SU-DHL-6 (cell line): Measurements from ENCODE around the gene NUP62CL.

Experiments used
- H2AFZ ChIP-seq: fragments of 200-600 bp; sonication (generic); 2 replicates; pipeline ENCODE4 v1.6.1; 2014; ENCODE audit warnings: low read depth, mild to moderate bottlenecking, moderate library complexity, mixed read lengths, antibody characterized with exemption, low read length; ENCODE audit not compliant: severe bottlenecking
- H3F3A ChIP-seq: fragments of 200-600 bp; shearing (Covaris generic); 2 replicates; pipeline ENCODE4 v1.6.0; 2016; ENCODE audit warnings: antibody characterized with exemption, mild to moderate bottlenecking; ENCODE audit not compliant: insufficient read depth
- H3K27ac ChIP-seq: fragments of 200-600 bp; sonication (generic); 2 replicates; pipeline ENCODE4 v1.5.1; 2016; ENCODE audit warnings: low read depth, mild to moderate bottlenecking, low read length, moderate library complexity, mixed read lengths
- H3K27me3 ChIP-seq: fragments of 200-600 bp; sonication (generic), shearing (Covaris generic); 2 replicates; pipeline ENCODE4 v1.6.0; 2014; ENCODE audit warnings: mild to moderate bottlenecking, low read length
- H3K36me3 ChIP-seq: fragments of 200-600 bp; sonication (generic); 2 replicates; pipeline ENCODE4 v1.6.1; 2014; ENCODE audit warnings: mild to moderate bottlenecking, low read length, mixed read lengths
- H3K4me2 ChIP-seq: fragments of 300-600, 200-600 bp; shearing (Covaris generic), sonication (generic); 2 replicates; pipeline ENCODE4 v1.6.0; 2014; ENCODE audit warnings: low read length, low read depth, mild to moderate bottlenecking; ENCODE audit not compliant: poor library complexity, severe bottlenecking
- H3K4me3 ChIP-seq: fragments of 200-600 bp; sonication (generic); 2 replicates; pipeline ENCODE4 v1.5.1; 2014; ENCODE audit warnings: antibody characterized with exemption, low read length, mild to moderate bottlenecking, mixed read lengths; ENCODE audit not compliant: insufficient read depth, poor library complexity, severe bottlenecking
- H3K79me2 ChIP-seq: fragments of 200-600 bp; sonication (generic); 2 replicates; pipeline ENCODE4 v1.6.1; 2014; ENCODE audit warnings: mild to moderate bottlenecking, low read length, moderate library complexity; ENCODE audit not compliant: insufficient read depth
- H3K9ac ChIP-seq: fragments of 200-600 bp; sonication (generic); 2 replicates; pipeline ENCODE4 v1.7.0; 2014; ENCODE audit warnings: mild to moderate bottlenecking, low read length
- H3K9me2 ChIP-seq: fragments of 200-600 bp; sonication (generic); replicated peaks from 2 replicates; pipeline ENCODE4 v1.6.1; 2014; ENCODE audit warnings: low read length; ENCODE audit not compliant: insufficient read depth
- H3K9me3 ChIP-seq: fragments of 200-600 bp; sonication (generic); 2 replicates; pipeline ENCODE4 v1.6.1; 2014; ENCODE audit warnings: low read length, mixed read lengths; ENCODE audit not compliant: insufficient read depth
- H4K20me1 ChIP-seq: fragments of 200-600 bp; sonication (generic); 2 replicates; pipeline ENCODE4 v1.6.1; 2014; ENCODE audit warnings: low read depth, mild to moderate bottlenecking, antibody characterized with exemption, low read length, moderate library complexity, mixed read lengths
- CTCF ChIP-seq: fragments of 200-600 bp; sonication (generic); IDR thresholded peaks from one replicate; pipeline ENCODE4 v1.5.1; 2017; ENCODE audit warnings: antibody characterized with exemption, mild to moderate bottlenecking, low read length, moderate library complexity; ENCODE audit not compliant: insufficient read depth, poor library complexity, severe bottlenecking
- EZH2phosphoT487 ChIP-seq: fragments of 200-600 bp; sonication (generic), shearing (Covaris generic); conservative IDR thresholded peaks from 2 replicates; pipeline ENCODE4 v1.6.1; 2018; ENCODE audit warnings: mild to moderate bottlenecking, antibody characterized with exemption, low read length, moderate library complexity, mixed read lengths

NUP62CL gene

GRCh38 chrX:107154787-107155620 lies 51.2 kb downstream of the NUP62CL start:
- no peak overlapping the region for H3K9ac ChIP-seq
- no peaks in the 10 kb centered on the region for H3K9me3 ChIP-seq
- no peaks in the 10 kb centered on the region for H3K9me2 ChIP-seq
- TF ChIP-seq CTCF = no peak
- TF ChIP-seq EZH2phosphoT487 = no peak
- H2AFZ ChIP-seq = no peak overlapping the region
- H3F3A ChIP-seq = no peaks in the 10 kb centered on the region
- no peak overlapping the region for H3K4me2 ChIP-seq
- H3K27me3 ChIP-seq = no peaks in the 10 kb centered on the region
- H3K79me2 ChIP-seq = no peaks in the 10 kb centered on the region
- H3K36me3 ChIP-seq = no peaks in the 10 kb centered on the region
- no peak overlapping the region for H3K4me3 ChIP-seq
- H3K27ac ChIP-seq = no peak overlapping the region
- H4K20me1 ChIP-seq = no peaks in the 10 kb centered on the region

GRCh38 chrX:107153005-107153404 lies 53.2 kb downstream of the NUP62CL start:
- no peak overlapping the region for H3K27ac ChIP-seq
- no peaks in the 10 kb centered on the region for H3K36me3 ChIP-seq
- no peak overlapping the region for H3K4me3 ChIP-seq
- no peaks in the 10 kb centered on the region for H3K9me3 ChIP-seq
- H3K9me2 ChIP-seq = no peaks in the 10 kb centered on the region
- no peaks in the 10 kb centered on the region for H3K27me3 ChIP-seq
- H2AFZ ChIP-seq = no peak overlapping the region
- TF ChIP-seq CTCF = no peak
- TF ChIP-seq EZH2phosphoT487 = no peak
- no peak overlapping the region for H3K4me2 ChIP-seq
- H3F3A ChIP-seq = no peaks in the 10 kb centered on the region
- no peak overlapping the region for H3K9ac ChIP-seq
- H3K79me2 ChIP-seq = no peaks in the 10 kb centered on the region
- H4K20me1 ChIP-seq = no peaks in the 10 kb centered on the region

- TF ChIP-seq EZH2phosphoT487 (no peak), CTCF (no peak)
- no peaks in the 10 kb centered on the region for H3K9me3 ChIP-seq
Observed at GRCh38 chrX:107146670-107147069, 59.6 kb downstream of the NUP62CL start.

More at GRCh38 chrX:107146670-107147069, 59.6 kb downstream of the NUP62CL start:
- no peaks in the 10 kb centered on the region for H3K27me3 ChIP-seq
- no peak overlapping the region for H3K9ac ChIP-seq
- no peak overlapping the region for H3K4me3 ChIP-seq
- no peaks in the 10 kb centered on the region for H4K20me1 ChIP-seq
- H3K9me2 ChIP-seq = no peaks in the 10 kb centered on the region
- no peak overlapping the region for H3K4me2 ChIP-seq
- H3F3A ChIP-seq = no peaks in the 10 kb centered on the region
- no peaks in the 10 kb centered on the region for H3K79me2 ChIP-seq
- H3K36me3 ChIP-seq = no peaks in the 10 kb centered on the region
- H2AFZ ChIP-seq = no peak overlapping the region
- no peak overlapping the region for H3K27ac ChIP-seq
